ENCODE data around the gene TRMT1. TPM values are rescaled to one million over a fixed set of nuclear protein-coding genes. Genes with fewer than 3 reads are reported as not detected.

The TRMT1 gene
- total and polyA plus RNA-seq, 2 donors (not counting 1 experiment from before 2014, with no cell fraction given): 91.8 to 281 TPM

DNA sequence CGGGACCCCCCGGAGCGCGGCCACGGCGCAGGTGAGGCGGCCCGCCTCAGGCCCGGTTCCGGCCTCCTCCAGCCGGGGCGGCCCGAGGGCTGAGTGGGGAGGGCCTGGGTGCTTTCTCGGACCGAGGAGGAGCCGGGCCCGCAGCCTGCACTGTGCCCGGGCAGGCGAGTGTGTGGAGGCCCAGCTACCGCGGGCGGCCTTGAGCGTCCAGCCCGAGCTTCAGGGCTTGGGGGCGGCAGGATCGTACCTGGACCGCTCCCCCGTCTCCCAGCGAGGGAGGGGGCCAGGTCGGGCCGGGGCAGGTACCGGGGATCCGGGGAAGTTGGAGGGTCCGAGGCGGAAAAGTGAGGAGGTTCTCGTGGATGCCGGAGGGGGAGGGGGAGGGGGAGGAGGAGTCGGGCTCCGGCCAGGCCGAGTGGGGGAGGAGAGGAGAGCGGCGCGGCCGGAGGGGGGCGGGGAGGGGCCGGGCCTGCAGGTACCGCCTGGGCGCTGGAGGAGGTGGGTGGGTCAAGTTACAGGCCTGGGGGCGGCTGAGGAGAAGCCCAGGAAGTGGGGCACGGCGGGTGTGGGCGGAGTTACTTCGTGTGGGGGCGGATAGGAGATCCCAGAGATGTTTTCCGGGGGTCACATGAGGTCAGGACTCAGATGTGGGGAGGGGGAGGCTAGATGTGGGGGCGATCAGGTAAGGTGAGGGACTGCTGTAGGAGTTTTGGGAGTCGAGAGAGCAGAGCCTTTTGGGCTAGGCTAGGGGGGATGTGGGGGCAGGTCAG, 2.1 kb upstream of the TRMT1 start:
- peak overlapping the region in 1 of 2 donors; percentile 67 for H3K27ac ChIP-seq (ENCODE audit: low read length in 2 of 2)
- H2AFZ ChIP-seq (ENCODE audit: insufficient read depth, low read depth, low read length, poor library complexity, severe bottlenecking): peak overlapping the region; percentile 71
- POLR2A ChIA-PET: interaction anchor here (0.6 to 4.8 kb wide), 11 partner anchors 14 to 899 kb away, joined by 3 to 80 read pairs (median 16); partner anchors contain the start of genes IER2, LYL1 and STX10
- H3K4me2 ChIP-seq (replicated peaks; ENCODE audit: low read depth, low read length, poor library complexity, severe bottlenecking): peak overlapping the region; percentile 97
- Mint-ChIP-seq H3K4me1 (peaks cover 55% of the 10 kb centered on the region), H3K27me3 (no peaks in the 10 kb centered on the region), H3K9me3 (ENCODE audit: insufficient read depth) (no peaks in the 10 kb centered on the region), H3K4me3 (peak overlapping the region; percentile 80), H3K27ac (peak overlapping the region; percentile 72)
- peaks cover 0 to 7% of the 10 kb centered on the region in 2 experiments for H3K36me3 ChIP-seq (replicated peaks in 1 of 2; ENCODE audit: control extremely low read depth in 1 of 2, control insufficient read depth in 1 of 2, extremely low read depth in 1 of 2, insufficient read depth in 2 of 2, low read length in 1 of 2)
- intact Hi-C loops (cut with micrococcal nuclease): loop anchor here (1.0 to 5.0 kb wide), 2 partner anchors 32 to 89 kb away; partner anchors contain the start of genes IER2 and STX10
- peaks cover 0 to 4% (median 0%) of the 10 kb centered on the region in 3 donors for H3K9me3 ChIP-seq (ENCODE audit: control extremely low read depth in 1 of 3, control insufficient read depth in 2 of 3, insufficient read depth in 1 of 3, low read length in 2 of 3)
- peak overlapping the region; percentile 81 for H3K9ac ChIP-seq (ENCODE audit: low read length)
- CTCF ChIA-PET: interaction anchor here (0.7 to 3.2 kb wide), 9 partner anchors 10 to 144 kb away, joined by 4 to 31 read pairs (median 11); no protein-coding TSS in a partner anchor
- DNase-seq (peak; percentile 43), ATAC-seq (ENCODE audit: low read depth) (no peak)
- no peak for TF ChIP-seq EZH2 (IDR thresholded peaks at IDR 0.05; ENCODE audit: borderline replicate concordance, insufficient read depth, low read depth, low read length, poor library complexity, severe bottlenecking)
- TF ChIP-seq, protein P1, sequence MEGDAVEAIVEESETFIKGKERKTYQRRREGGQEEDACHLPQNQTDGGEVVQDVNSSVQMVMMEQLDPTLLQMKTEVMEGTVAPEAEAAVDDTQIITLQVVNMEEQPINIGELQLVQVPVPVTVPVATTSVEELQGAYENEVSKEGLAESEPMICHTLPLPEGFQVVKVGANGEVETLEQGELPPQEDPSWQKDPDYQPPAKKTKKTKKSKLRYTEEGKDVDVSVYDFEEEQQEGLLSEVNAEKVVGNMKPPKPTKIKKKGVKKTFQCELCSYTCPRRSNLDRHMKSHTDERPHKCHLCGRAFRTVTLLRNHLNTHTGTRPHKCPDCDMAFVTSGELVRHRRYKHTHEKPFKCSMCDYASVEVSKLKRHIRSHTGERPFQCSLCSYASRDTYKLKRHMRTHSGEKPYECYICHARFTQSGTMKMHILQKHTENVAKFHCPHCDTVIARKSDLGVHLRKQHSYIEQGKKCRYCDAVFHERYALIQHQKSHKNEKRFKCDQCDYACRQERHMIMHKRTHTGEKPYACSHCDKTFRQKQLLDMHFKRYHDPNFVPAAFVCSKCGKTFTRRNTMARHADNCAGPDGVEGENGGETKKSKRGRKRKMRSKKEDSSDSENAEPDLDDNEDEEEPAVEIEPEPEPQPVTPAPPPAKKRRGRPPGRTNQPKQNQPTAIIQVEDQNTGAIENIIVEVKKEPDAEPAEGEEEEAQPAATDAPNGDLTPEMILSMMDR (IDR thresholded peaks at IDR 0.05): no peak
- H4K20me1 ChIP-seq (ENCODE audit: control insufficient read depth, insufficient read depth, low read length, poor library complexity, severe bottlenecking): peaks cover 38% of the 10 kb centered on the region
- WGBS (ENCODE audit: insufficient coverage): under 1% methylated on average over 48 of the region's 57 CpGs
- no peaks in the 10 kb centered on the region for H3K27me3 ChIP-seq (replicated peaks in 1 of 4; ENCODE audit: control extremely low read depth in 1 of 4, control insufficient read depth in 3 of 4, insufficient read depth in 4 of 4, low read length in 3 of 4)
- H3K4me3 ChIP-seq (ENCODE audit: control extremely low read depth in 1 of 5, extremely low read depth in 1 of 5, insufficient read depth in 1 of 5, low read depth in 2 of 5, low read length in 4 of 5): peak overlapping the region in 4 of 5 experiments; percentile 81 to 88 (median 82)
- peaks cover 26 to 46% of the 10 kb centered on the region in 2 donors for H3K4me1 ChIP-seq (ENCODE audit: control insufficient read depth in 2 of 2, insufficient read depth in 2 of 2, low read length in 2 of 2)
- peaks cover 73% of the 10 kb centered on the region for H3K79me2 ChIP-seq (ENCODE audit: control insufficient read depth, insufficient read depth, low read length)

Data from B cell (primary cell).